GM12865 (cell line): Measurements from ENCODE around the gene PIM3.
A peak's percentile ranks its signal among the peaks of the same experiment; 100 is the strongest.

Experiments used
- DNase-seq: peaks from one replicate; pipeline ENCODE4 v3.0.0; 2010; ENCODE audit warnings: low read depth
- H3K4me3 ChIP-seq: 2 replicates; pipeline ENCODE4 v1.5.1; 2011; ENCODE audit warnings: mild to moderate bottlenecking, low read depth, low read length, control low read depth
- TF ChIP-seq, protein P1 (sequence below): IDR thresholded peaks from 2 replicates; pipeline ENCODE4 v1.5.1; 2011; ENCODE audit warnings: low read length, control low read depth, low read depth, inconsistent platforms; ENCODE audit not compliant: insufficient read depth; ENCODE audit errors: missing control alignments

PIM3 gene

GRCh38 chr22:49928185-49928495 lies 32.4 kb upstream of the PIM3 start:
- H3K4me3 ChIP-seq: no peak overlapping the region

GRCh38 chr22:49928555-49929210 lies 31.9 kb upstream of the PIM3 start:
- TF ChIP-seq, protein P1, sequence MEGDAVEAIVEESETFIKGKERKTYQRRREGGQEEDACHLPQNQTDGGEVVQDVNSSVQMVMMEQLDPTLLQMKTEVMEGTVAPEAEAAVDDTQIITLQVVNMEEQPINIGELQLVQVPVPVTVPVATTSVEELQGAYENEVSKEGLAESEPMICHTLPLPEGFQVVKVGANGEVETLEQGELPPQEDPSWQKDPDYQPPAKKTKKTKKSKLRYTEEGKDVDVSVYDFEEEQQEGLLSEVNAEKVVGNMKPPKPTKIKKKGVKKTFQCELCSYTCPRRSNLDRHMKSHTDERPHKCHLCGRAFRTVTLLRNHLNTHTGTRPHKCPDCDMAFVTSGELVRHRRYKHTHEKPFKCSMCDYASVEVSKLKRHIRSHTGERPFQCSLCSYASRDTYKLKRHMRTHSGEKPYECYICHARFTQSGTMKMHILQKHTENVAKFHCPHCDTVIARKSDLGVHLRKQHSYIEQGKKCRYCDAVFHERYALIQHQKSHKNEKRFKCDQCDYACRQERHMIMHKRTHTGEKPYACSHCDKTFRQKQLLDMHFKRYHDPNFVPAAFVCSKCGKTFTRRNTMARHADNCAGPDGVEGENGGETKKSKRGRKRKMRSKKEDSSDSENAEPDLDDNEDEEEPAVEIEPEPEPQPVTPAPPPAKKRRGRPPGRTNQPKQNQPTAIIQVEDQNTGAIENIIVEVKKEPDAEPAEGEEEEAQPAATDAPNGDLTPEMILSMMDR: no peak
- DNase-seq: no peak
- H3K4me3 ChIP-seq: no peak overlapping the region

More at GRCh38 chr22:49928185-49928495, 32.4 kb upstream of the PIM3 start:
- no peak for DNase-seq
- TF ChIP-seq, protein P1: no peak

DNA sequence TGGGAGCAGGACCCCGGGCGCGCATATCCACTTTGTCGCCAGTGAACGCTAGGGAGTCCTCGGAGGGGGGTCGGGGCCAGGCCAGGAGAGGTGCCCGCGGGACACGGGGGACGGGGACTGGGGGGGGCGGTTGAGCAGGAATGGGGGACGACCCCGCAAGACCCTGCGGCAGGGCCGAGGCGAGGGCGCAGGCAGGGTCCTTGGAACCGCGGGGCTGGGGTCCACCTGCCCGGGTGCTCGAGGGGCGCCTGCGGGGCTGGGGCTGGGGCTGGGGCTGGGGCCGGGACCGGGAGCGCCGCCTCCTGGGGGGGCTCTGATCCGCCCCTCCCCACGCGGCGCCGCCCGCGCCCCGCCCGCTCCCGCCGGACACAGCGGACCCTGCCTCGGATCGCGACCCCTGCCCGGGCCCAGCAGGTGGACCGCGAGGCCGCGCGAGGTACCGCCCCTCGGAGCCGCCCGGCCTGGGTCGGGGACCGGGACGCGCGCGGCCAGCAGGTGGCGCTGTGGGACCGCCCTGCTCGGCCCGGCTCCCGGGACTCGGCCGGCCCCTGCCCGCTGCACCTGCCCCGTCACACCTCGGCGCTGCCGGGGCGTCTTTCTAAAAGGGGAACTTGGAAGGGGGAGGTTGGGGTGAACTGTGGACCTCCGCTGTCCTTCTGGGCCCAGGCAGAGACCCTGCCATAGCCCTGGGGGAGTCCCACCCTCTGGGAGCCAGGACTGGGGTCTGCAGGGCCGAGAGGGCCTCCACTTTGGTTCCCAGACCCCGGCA lies 31.2 kb upstream of the PIM3 start:
- TF ChIP-seq, protein P1: peak; percentile 80
- peak; percentile 75 for DNase-seq
- H3K4me3 ChIP-seq: no peak overlapping the region

DNA sequence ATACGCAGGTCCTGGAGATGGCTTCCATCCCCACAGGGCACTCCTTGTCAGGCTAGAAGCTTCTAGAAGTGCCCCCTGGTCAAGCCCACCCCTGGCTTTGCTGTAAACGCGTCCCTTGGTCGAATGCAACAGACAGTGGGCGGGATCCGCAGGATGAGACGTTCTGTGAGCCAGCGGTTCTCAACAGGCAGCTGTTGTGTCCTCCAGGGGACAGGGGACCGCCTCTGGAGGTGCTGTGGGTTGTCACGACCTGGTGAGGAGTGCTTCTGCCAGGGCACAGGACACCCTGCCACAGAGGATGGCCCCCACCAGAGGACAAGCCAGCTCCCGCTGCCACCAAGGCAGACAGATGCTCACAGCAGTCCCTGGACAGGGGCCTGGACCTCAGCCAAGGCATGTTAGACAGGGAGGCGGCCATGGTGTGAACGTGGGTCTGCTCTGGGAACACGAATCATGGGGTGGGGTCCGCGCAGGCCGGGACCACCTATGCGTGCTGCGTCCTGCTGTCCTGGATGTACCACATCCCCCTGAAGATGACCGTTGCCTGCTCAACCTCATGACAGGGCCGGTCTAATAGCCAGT lies 30.5 kb upstream of the PIM3 start:
- no peak overlapping the region for H3K4me3 ChIP-seq
- DNase-seq: no peak
- TF ChIP-seq, protein P1: no peak

DNA sequence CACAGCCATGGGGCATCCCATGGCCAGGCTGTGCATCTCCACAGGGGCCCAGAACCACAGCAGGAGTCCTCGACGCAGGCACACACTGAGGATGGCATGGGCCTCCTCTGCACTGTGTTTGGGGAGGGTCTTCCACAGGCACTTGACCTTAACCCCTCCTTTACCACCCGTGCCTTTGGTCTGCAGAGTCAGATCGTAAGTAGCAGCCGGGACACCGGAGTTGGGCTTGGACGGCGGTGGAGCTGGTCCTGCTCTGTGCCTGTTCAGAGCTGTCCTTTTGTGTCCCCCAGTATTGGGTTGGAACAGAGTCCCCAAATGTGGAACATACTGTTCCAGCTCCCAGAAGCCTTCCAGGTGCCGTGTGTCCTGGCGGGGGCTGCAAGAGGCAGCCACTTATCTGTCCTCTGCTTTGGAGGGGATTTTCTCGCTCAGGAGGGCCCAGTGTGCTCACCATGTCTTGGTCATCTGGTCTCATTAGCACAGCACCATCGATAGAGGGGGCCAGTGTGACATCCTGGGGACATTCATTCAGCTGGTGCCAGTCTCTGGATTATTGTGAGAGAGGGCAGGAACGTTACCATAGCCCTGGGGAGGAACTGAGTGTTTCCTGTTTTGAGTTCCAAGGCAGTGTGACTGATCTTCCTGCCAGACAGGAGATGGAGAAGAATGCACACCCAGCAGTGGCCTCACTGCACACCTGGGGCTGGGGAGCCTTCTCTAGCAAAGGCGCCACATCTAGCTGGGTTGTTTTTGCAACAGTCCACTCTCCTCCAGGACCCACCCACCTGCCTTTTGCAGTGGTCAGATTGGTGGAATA lies 29.8 kb upstream of the PIM3 start:
- H3K4me3 ChIP-seq: no peak overlapping the region
- TF ChIP-seq, protein P1: peak; percentile 77
- peak; percentile 86 for DNase-seq

- no peak for DNase-seq
- TF ChIP-seq, protein P1: no peak
- peak overlapping the region; percentile 79 for H3K4me3 ChIP-seq
Observed at GRCh38 chr22:49933236-49934159, 27.1 kb upstream of the PIM3 start.
